Subcutaneous abdominal adipose tissue (tissue), 5 donors: ENCODE results near the gene MYO16.

Experiments
- H3K27ac ChIP-seq: one replicate; pipeline ENCODE4 v1.7.0; 2013; ENCODE audit warnings: low read depth, mild to moderate bottlenecking, inconsistent platforms, low read length, moderate library complexity
- H3K27me3 ChIP-seq, 5 donors: one replicate each; pipeline ENCODE4 v1.7.0; 2013; ENCODE audit warnings: low read length in 5 of 5, inconsistent platforms in 1 of 5; ENCODE audit not compliant: control insufficient read depth in 5 of 5, insufficient read depth in 4 of 5
- H3K36me3 ChIP-seq, 5 donors: one replicate each; pipeline ENCODE4 v1.7.0; 2013; ENCODE audit warnings: low read length in 5 of 5; ENCODE audit not compliant: control insufficient read depth in 5 of 5, insufficient read depth in 5 of 5
- H3K4me1 ChIP-seq, 5 donors: one replicate each; pipeline ENCODE4 v1.7.0; 2013; ENCODE audit warnings: low read length in 5 of 5, mild to moderate bottlenecking in 3 of 5, moderate library complexity in 1 of 5; ENCODE audit not compliant: control insufficient read depth in 5 of 5, insufficient read depth in 5 of 5
- H3K4me3 ChIP-seq, 5 donors: one replicate each; pipeline ENCODE4 v1.7.0; 2013; ENCODE audit warnings: low read length in 5 of 5, low read depth in 1 of 5
- H3K9ac ChIP-seq, 5 donors: one replicate each; pipeline ENCODE4 v1.7.0; 2013; ENCODE audit warnings: low read length in 5 of 5, mild to moderate bottlenecking in 4 of 5, moderate library complexity in 3 of 5
- H3K9me3 ChIP-seq, 5 donors: one replicate each; pipeline ENCODE4 v1.7.0; 2013; ENCODE audit warnings: low read length in 5 of 5; ENCODE audit not compliant: control insufficient read depth in 5 of 5
- donor health status: healthy.
- donor health status: healthy.
- donor health status: healthy.
- donor health status: healthy.
- donor health status: healthy.

MYO16 gene

GRCh38 chr13:109160887-109161669 lies 531.7 kb downstream of the MYO16 start:
- Histone ChIP-seq H3K36me3 (no peaks in the 10 kb centered on the region), H3K9me3 (no peaks in the 10 kb centered on the region), H3K27ac (no peak overlapping the region)

GRCh38 chr13:109162248-109163036 lies 533.0 kb downstream of the MYO16 start:
- H3K9me3 ChIP-seq: no peaks in the 10 kb centered on the region
- H3K27me3 ChIP-seq: no peaks in the 10 kb centered on the region
- no peaks in the 10 kb centered on the region for H3K36me3 ChIP-seq
- no peak overlapping the region for H3K4me3 ChIP-seq
- peaks cover 0 to 4% (median 0%) of the 10 kb centered on the region in 5 donors for H3K4me1 ChIP-seq
- H3K9ac ChIP-seq: no peak overlapping the region
- H3K27ac ChIP-seq: no peak overlapping the region

More at GRCh38 chr13:109160887-109161669, 531.7 kb downstream of the MYO16 start:
- peaks cover 0 to 8% (median 6%) of the 10 kb centered on the region in 5 donors for H3K4me1 ChIP-seq
- H3K4me3 ChIP-seq: no peak overlapping the region
- no peaks in the 10 kb centered on the region for H3K27me3 ChIP-seq
- H3K9ac ChIP-seq: no peak overlapping the region

GRCh38 chr13:109163037-109163379 lies 533.6 kb downstream of the MYO16 start:
- H3K9ac ChIP-seq: no peak overlapping the region
- H3K36me3 ChIP-seq: no peaks in the 10 kb centered on the region
- H3K27ac ChIP-seq: no peak overlapping the region
- H3K4me1 ChIP-seq: peaks cover 0 to 4% (median 0%) of the 10 kb centered on the region in 5 donors
- H3K4me3 ChIP-seq: no peak overlapping the region
- no peaks in the 10 kb centered on the region for H3K27me3 ChIP-seq
- H3K9me3 ChIP-seq: no peaks in the 10 kb centered on the region

GRCh38 chr13:109165417-109165904 lies 536.0 kb downstream of the MYO16 start:
- Histone ChIP-seq H3K4me1 (peaks cover 0 to 4% (median 0%) of the 10 kb centered on the region in 5 donors), H3K9ac (no peak overlapping the region), H3K27ac (no peak overlapping the region), H3K4me3 (no peak overlapping the region), H3K36me3 (no peaks in the 10 kb centered on the region), H3K27me3 (no peaks in the 10 kb centered on the region), H3K9me3 (no peaks in the 10 kb centered on the region)

GRCh38 chr13:109166804-109167203 lies 537.4 kb downstream of the MYO16 start:
- Histone ChIP-seq H3K27ac (no peak overlapping the region), H3K4me3 (no peak overlapping the region), H3K4me1 (peaks cover 0 to 4% (median 0%) of the 10 kb centered on the region in 5 donors), H3K9ac (no peak overlapping the region), H3K36me3 (no peaks in the 10 kb centered on the region), H3K9me3 (no peaks in the 10 kb centered on the region), H3K27me3 (no peaks in the 10 kb centered on the region)

GRCh38 chr13:109172136-109172535 lies 542.7 kb downstream of the MYO16 start:
- no peak overlapping the region for H3K27ac ChIP-seq
- no peaks in the 10 kb centered on the region for H3K9me3 ChIP-seq
- H3K4me3 ChIP-seq: no peak overlapping the region
- H3K9ac ChIP-seq: no peak overlapping the region
- no peaks in the 10 kb centered on the region for H3K4me1 ChIP-seq
- H3K27me3 ChIP-seq: no peaks in the 10 kb centered on the region
- no peaks in the 10 kb centered on the region for H3K36me3 ChIP-seq

GRCh38 chr13:109175666-109176065 lies 546.3 kb downstream of the MYO16 start:
- Histone ChIP-seq H3K27ac (no peak overlapping the region), H3K27me3 (no peaks in the 10 kb centered on the region), H3K9me3 (no peaks in the 10 kb centered on the region), H3K4me3 (no peak overlapping the region), H3K36me3 (no peaks in the 10 kb centered on the region), H3K4me1 (no peaks in the 10 kb centered on the region), H3K9ac (no peak overlapping the region)

- Histone ChIP-seq H3K27me3 (no peaks in the 10 kb centered on the region), H3K27ac (no peak overlapping the region), H3K9ac (no peak overlapping the region), H3K4me1 (no peaks in the 10 kb centered on the region), H3K4me3 (no peak overlapping the region), H3K36me3 (peaks cover 0 to 3% (median 0%) of the 10 kb centered on the region in 5 donors), H3K9me3 (no peaks in the 10 kb centered on the region)
Observed at GRCh38 chr13:109180905-109181425, 551.6 kb downstream of the MYO16 start.

- Histone ChIP-seq H3K9ac (no peak overlapping the region), H3K9me3 (no peaks in the 10 kb centered on the region), H3K27ac (no peak overlapping the region), H3K36me3 (peaks cover 0 to 3% (median 0%) of the 10 kb centered on the region in 5 donors), H3K4me3 (no peak overlapping the region), H3K27me3 (no peaks in the 10 kb centered on the region), H3K4me1 (no peaks in the 10 kb centered on the region)
Observed at GRCh38 chr13:109182777-109183465, 553.5 kb downstream of the MYO16 start.
